Measurements from ENCODE around the gene MCM7.
A peak's percentile ranks its signal among the peaks of the same experiment; 100 is the strongest.

MCM7 gene

DNA sequence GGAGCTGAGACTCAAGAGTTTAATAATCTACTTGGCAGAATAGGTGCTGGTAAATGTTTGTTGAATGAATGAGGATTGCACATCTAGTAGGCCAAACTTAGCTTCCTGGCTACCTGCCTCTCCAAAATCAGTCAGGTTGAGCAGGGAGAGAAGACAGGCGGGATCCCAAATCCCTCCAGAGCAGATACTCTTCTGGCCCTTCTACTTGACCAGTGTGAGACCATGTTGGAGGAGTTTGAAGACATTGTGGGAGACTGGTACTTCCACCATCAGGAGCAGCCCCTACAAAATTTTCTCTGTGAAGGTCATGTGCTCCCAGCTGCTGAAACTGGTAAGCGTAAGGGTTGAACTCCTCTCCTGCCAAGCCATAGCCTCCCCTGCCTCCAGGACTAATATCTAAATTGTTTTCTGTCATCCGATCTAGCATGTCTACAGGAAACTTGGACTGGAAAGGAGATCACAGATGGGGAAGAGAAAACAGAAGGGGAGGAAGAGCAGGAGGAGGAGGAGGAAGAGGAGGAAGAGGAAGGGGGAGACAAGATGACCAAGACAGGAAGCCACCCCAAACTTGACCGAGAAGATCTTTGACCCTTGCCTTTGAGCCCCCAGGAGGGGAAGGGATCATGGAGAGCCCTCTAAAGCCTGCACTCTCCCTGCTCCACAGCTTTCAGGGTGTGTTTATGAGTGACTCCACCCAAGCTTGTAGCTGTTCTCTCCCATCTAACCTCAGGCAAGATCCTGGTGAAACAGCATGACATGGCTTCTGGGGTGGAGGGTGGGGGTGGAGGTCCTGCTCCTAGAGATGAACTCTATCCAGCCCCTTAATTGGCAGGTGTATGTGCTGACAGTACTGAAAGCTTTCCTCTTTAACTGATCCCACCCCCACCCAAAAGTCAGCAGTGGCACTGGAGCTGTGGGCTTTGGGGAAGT, 23.4 kb upstream of the MCM7 start:
- DNase-seq (ENCODE audit: low read depth in 2 of 3, low spot score in 2 of 3) = no peak

DNA sequence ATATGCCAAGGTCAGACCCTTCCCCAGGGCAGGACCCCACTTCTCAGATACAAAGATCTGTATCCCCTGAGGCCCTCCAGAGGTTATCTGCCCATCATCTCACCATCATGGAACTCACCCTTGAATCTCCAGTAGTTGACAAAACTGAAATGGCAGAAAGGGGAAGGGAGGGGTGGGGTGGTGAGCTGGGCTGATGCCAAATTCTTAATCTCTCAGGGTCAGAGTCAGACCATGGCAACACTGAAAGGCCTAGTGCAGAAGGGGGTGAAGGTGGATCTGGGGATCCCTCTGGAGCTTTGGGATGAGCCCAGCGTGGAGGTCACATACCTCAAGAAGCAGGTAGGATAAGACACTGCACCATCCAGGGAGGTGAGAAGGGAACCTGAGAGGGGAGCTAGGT, 21.4 kb upstream of the MCM7 start:
- DNase-seq (ENCODE audit: low read depth in 2 of 3, low spot score in 2 of 3) = no peak

DNA sequence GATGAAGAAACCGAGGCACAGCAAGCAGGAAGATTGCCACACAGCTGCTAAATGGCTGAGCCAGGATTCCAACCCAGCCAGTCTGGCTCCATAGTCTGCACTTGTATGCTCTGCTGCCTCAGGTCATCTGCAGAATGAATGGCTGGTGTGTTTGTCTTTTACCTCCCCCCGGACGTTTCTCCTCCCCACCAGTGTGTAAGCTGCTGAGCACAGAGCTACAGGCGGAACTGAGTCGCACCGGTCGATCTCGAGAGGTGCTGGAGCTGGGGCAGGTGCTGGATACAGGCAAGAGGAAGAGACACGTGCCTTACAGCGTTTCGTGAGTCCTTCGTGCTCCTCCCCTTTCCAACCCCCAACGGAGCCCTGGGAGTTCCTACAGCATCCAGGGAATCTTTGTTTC, 20.9 kb upstream of the MCM7 start:
- DNase-seq (ENCODE audit: low read depth in 2 of 3, low spot score in 2 of 3) = no peak

DNA sequence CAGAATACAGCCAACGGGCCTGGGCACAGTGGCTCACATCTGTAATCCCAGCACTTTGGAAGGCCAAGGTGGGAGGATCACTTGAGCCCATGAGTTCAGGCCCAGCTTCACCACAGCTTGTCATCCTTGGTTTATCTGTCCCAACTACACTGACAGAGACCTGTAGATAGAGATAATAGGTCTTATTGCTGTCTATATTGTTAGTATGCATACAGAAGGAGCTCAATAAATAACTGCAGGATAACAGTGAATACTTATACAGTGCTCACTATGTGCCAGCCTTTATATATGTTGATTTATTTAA, 19.5 kb upstream of the MCM7 start:
- DNase-seq (ENCODE audit: low read depth in 2 of 3, low spot score in 2 of 3) = no peak

DNA sequence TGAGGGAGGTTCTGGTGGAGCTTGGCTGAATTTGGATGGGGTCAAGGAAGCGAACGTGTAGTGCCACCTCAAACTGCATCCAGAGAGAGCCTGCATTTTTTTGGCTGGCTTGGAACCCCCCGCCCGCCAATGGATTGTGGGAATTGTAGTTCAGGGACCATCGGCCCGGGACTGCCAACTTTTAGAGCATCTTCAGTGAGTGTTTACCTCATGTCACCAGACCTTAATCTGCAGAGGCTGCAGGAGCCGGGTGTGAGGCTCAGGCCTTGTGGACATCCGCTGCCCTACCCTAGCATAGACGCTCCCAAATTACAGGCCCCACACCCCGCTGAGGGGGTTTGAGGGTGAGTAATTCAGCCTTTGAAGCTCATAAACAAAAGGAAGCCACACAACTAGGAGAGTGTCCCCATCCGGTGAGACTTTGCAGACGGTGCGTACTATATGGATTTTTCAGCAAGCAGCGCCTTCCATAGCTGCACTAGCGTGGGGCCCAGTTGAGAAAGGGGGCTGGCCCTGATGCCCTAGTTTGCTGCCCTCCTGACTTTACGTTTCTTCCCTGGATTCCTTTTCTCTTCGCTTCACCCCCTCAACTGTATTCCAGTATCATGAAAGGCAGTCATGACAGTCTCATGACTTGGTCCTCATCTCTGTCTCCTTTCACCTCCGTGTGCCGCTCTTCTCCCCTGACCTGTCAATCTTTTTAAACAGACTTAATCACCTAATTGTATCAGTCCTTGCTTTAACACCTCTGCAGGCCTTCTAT, 19.0 kb upstream of the MCM7 start:
- DNase-seq (ENCODE audit: low read depth in 2 of 3, low spot score in 2 of 3) = peak; percentile 40 to 43 (median 42)

DNA sequence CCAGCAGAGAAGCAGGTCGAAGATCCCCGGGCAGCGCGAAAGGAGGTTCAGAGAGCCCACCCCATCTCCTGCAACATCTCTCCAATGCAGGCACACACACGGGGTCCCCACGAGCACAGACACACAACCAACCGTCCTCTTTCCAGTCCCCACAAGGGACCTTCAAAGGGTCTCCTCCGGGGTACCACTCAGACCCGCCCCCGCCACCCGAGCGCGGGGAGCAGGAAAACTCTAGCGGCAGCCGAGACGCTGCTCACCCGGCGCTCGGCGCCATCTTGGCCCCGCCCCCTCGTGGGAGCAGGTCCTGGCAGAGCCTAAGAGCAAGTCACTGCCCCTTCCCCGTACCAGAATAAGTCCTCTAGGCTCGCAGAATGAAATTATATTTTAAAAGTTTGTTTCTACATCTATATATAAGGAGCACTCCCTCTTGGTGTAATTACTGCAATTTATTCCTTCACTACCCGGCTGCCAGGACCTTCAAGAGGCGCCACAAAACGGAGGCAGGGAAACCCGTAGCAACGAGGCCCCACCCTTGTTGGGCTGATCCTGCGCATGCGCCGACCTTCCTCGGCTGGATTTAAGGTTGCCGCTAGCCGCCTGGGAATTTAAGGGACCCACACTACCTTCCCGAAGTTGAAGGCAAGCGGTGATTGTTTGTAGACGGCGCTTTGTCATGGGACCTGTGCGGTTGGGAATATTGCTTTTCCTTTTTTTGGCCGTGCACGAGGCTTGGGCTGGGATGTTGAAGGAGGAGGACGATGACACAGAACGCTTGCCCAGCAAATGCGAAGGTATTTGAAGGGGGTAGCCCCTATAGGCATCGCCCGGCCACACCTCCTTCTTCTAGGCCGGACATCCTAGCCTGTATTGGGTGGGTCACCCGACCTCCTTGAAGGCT, 18.1 kb upstream of the MCM7 start, which contains the start of the genes CNPY4 and TAF6:
Gene CNPY4, plus strand, starts transcription at position 563 of the 898 bp plus-strand sequence. Its CDS starts 111 bp downstream, at position 674.
Gene TAF6, minus strand, starts transcription at position 287 of the 898 bp plus-strand sequence. CDS start 5,149 bp downstream, outside the sequence.
- peak; percentile 85 to 88 (median 87) for DNase-seq (ENCODE audit: low read depth in 2 of 3, low spot score in 2 of 3)

DNA sequence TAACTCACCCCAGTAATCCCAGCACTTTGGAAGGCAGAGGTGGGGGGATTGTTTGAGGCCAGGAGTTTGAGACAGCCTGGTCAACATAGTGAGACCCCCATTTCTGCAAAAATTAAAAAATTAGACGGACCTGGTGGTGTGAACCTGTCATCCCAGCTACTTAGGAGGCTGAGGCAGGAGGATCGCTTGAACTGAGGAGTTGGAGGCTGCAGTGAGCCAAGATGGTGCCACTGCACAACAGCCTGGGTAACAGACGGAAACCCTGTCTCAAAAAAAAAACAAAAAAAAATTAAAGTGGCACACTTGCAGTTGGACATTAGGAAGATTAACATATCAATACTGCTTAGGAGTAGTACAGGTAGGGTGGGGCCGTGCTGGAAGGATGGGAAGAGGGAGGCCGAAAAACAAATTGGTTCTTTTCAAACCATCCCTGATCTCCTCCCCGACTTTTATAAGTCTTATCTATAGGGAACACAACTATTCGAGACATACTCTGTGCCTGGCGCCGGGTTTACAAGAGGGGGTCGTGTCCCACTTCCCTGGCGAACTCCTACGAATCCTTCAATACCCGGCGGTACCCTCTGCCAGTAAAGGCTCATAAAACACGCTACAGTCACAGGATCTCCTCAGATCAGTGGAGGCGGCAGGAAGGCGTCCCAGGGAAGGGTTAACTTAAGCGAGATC, 17.3 kb upstream of the MCM7 start:
- DNase-seq (ENCODE audit: low read depth in 2 of 3, low spot score in 2 of 3) = no peak

DNA sequence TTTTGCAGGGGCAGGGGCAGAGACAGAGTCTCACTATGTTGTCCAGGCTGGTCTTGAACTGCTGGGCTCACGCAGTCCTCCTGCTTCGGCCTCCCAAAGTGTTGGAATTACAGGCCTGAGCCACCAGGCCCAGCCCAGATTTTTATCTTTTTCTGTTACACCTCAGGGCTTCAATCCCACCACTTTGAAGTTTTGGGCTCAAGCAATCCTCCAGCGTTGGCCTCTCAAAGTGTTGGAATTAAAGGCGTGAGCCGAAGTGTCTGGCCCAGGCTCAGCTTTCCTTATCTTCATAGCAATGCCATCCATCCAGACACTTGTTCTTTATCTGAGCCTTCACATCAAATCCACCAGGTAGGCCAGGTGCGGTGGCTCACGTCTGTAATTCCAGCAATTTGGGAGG, 13.8 kb upstream of the MCM7 start:
- DNase-seq (ENCODE audit: low read depth in 2 of 3, low spot score in 2 of 3) = no peak

DNA sequence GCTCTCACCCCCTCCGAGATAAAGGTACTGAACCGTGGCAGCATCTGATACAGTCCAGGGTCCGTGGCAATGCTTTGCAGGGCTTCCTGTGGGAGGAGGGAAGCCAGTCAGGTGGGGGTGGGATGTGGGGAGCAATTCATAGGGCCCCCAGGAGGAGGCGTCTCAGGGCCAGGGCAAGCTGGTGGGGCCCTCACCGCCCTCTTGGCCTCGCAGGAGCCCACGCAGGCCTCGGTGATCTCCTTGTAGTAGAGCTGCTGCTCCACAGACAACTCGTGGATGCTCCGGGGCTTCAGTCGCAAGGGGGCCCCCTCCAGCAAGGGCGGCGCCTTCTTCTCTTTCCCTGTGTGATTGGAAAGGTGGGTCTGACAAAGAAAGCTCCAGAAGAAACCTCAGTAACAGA, 10.7 kb upstream of the MCM7 start:
- no peak for DNase-seq (ENCODE audit: low read depth in 2 of 3, low spot score in 2 of 3)

DNA sequence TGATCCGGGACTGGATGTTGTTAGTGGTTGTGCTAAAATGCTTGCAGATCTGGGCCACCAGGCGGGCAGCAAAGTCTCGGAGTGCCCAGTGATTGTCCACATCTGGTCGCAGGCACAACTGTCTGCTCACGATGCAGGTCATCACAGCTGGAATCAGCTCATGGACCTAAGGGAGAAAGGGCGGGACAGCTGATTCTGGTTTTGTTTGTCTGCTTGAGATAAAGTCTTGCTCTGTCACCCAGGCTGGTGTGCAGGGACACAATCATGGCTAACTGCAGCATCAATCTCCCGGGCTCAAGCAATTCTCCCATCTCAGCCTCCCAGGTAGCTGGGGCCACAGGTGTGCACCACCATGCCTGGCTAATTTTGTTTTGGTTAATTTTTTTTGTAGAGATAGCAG, 10.0 kb upstream of the MCM7 start:
- no peak for DNase-seq (ENCODE audit: low read depth in 2 of 3, low spot score in 2 of 3)

DNA sequence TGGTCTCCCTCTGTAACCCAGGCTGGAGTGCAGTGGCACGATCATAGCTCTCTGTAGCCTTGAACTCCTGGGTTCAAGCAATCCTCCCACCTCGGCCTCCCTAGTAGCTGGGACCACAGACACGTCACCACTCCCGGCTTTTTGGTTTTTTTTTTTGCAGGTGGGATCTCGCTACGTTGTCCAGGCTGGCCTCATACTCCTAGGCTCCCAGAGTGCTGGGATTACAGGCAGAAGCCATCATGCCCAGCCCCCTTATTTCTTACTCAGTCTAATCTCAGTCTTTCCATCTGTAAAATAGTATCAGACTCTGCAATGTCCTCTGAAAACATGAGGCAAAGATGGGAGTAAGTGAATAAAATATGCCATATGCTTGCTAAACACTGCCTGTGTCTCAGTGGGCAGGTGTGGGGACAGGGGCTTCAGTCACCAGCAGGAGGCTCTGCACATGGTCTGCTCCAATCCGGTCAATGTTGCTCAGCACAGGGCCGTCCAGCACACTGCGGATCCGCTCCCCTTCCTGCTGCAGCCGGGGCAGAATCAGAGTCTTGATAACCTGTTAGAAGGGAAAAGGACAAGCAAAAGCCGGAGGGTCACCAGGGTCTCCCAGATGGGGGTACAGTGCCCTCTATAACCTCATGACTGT, 8.4 kb upstream of the MCM7 start:
- no peak for DNase-seq (ENCODE audit: low read depth in 2 of 3, low spot score in 2 of 3)

DNA sequence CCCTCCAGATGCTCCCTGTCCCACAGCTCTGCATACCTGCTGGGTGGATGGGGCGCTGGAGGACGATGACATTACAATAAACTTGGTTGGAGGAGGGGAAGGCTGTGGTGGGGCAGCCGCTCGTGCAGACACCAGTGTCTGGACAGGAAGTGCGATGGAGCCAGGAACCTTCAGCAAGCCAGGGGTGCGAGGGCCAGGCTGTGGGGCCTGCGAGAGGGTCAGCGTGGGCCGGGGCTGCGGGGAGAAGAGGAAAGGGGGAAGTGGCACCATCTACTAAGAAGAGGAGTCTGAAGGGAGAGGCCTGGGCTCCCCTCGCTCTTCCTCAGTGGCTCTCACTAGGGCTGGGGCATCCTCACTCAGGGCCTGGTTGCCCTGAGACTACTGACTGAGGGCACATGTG, 6.7 kb upstream of the MCM7 start:
- no peak for DNase-seq (ENCODE audit: low read depth in 2 of 3, low spot score in 2 of 3)

DNA sequence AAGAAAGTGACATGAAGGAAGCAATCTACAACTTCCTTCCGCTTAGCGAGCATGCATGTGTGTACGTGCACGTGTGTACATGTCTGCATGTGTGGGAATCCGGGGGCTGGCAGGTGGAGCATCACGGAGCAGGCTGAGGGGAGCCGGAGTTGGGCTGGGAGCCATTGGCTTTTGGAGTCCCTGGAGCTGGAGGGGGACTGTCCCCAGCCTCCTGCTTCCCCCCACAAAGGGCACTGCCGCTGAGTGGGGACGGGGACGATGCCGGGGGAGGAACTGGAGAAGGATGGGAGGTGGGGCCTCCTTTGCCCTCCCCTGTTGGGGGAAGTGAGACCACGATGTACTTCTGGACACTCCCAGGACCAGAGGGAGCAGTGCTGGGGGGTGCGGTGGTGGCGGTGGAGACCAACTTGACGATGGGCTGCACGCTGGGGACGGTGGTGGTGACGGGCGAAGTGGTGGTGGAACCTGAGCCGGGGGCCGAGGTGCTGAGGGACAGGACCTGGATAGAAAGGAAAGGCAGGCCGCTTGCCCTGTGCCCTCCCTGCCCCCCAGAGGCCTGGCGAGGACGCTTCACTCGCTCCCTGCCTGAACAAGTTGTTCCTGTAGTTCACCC, 6.0 kb upstream of the MCM7 start:
- no peak for DNase-seq (ENCODE audit: low read depth in 2 of 3, low spot score in 2 of 3)

DNA sequence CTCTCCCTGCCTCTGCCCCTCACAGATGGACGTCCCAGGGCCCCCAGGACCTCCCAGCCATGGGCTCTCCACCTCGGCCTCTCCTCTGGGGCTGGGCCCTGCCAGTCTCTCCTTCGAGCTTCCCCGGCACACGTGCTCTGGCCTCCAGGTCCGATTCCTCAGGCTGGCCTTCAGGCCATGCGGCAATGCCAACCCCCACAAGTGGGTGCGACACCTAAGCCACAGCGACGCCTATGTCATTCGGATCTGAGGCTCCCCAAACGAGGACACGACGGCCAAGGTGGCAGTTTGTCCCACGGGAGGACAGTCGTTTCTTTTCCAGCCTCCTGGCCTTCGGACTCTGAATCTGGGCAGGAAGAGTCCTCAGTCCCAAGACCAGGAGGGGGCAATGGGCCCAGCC, 5.4 kb upstream of the MCM7 start:
- no peak for DNase-seq (ENCODE audit: low read depth in 2 of 3, low spot score in 2 of 3)

DNA sequence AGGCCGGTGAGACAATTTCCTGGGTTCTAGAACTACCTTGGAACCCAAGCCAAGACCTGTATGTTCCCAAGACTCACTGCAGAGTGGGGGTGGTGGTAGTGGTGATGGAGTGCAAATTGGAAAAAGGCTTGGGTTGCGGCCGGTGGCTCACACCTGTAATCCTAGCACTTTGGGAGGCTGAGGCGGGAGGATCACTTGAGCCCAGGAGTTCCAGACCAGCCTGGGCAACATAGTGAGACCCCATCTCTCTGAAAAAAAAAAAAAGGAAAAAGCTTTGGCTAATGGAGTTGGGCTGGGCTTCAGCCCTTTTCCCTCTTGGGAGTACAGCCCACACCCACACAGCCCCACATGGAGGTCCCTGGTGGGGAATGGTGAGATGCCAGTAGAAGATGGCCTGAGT, 4.3 kb upstream of the MCM7 start:
- no peak for DNase-seq (ENCODE audit: low read depth in 2 of 3, low spot score in 2 of 3)

DNA sequence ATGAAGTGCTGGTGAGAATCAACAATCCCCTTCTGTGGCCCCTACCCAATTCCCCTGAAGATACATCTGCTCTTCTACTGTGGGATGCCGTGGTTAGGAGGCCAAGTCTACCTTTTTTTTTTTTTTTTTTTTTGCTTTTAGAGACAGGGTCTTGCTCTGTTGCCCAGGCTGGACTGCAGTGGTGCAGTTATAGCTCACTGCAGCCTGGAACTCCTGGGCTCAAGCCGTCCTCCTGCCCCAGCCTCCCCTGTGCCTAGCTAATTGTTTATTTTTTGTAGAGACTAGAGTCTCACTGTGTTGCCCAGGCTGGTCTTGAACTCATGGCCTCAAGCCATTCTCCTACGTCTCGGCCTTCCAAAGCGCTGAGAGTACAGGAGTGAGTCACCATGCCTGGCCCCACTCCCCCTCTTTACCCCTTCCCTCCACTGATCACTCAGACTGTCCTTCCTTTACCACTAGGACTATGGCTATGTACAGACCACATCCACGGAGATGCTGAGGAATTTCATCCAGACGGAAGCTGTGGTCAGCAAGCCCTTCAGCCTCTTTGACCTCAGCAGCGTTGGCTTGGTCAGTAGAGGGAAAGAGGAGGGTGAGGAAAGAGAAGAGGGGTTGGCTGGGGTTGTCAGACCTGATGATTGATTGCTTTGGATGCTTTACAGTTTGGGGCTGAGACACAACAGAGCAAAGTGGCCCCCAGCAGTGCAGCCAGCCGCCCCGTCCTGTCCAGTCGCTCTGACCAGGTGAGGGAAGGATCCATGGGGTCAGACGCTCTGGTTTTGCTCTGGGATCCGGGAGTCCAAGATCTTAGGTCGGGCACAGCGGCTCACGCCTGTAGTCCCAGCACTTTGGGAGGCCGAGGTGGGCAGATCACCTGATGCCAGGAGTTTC, 2.0 kb upstream of the MCM7 start:
- DNase-seq (ENCODE audit: low read depth in 2 of 3, low spot score in 2 of 3) = no peak

DNA sequence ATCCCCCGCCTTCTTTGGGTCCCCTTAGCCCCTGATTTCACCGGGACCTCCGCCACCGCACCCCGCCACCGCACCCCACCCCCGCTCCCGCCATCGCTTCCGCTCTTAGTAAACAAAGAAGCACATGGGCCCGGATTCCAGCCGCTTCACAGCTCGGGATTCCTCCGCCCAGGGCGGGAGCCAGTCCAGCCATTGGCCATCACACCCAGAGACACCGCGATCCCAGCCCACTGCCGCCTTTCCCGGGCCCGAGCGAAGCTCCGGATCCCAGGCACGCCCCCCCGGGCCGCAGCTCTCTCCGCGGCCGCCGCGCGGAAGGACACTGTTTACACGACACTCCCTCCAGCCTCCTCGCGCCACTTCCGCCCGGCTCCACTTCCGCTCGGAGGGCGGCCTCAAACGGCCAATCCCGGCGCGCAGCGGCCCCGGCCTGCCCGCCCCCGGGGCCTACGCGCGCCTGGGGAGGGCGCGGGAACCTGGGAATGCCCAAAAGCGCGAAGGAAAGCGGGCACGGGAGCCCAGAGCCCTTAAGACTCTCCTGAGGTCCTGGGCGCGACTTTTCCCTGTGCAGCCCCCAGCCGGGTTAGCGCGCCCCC, 679 bp downstream of the MCM7 start:
- DNase-seq (ENCODE audit: low read depth in 2 of 3, low spot score in 2 of 3) = peak; percentile 70 to 82 (median 71)

DNA sequence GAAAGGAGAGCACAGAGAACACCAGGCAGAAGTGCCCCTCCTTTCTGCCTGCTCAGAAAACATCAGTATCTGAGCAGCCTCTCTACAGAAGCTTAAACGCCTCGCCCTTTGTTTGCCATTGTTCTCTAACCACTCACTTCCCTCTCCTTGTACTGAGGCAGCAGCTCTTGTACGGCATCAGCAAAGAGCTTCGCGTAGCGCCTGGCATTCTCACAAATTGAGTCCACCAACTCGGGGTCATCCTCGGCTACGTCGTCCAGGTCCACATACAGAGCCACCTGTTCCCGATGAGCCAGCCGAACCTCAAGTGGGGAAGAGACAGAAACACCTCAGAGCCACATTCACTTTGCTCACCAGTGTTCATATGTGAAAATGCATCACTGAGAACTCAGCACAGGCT, 1.7 kb downstream of the MCM7 start:
- no peak for DNase-seq (ENCODE audit: low read depth in 2 of 3, low spot score in 2 of 3)

All from activated CD8-positive, alpha-beta memory T cell treated with anti-CD3 and anti-CD28 coated beads for 48 hours (primary cell).